GM18511 (cell line): ENCODE data around the gene KIRREL3.

Experiments
- ATAC-seq: cut with Tn5 transposase; IDR thresholded peaks from one replicate; pipeline ENCODE4 v1.9.1; 2021; ENCODE audit warnings: mild to moderate bottlenecking, moderate library complexity; ENCODE audit not compliant: unreplicated experiment

Gene KIRREL3

GRCh38 chr11:126611438-126611837 lies 389.1 kb downstream of the KIRREL3 start:
- no peak for ATAC-seq

DNA sequence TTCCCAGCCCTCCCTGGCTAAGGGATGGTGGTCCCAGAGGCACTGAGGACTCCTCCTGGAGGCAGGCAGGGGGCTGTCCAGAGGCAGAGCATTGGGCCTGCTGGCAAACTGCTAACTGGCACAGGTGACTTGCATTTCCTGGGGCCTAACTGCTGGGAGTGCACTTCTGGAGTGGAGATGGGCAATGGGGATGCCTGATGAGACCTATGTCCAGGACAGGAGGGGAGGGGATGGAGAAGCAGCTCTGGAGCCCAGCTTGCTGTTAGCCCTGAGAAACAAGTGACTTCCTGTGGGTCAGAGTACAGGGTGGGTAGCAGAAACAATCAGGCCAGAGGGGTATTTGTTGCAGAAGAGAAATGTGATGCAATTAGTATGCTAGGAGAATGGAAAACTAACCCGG lies 391.9 kb downstream of the KIRREL3 start:
- ATAC-seq = no peak

- ATAC-seq = no peak
Observed at GRCh38 chr11:126607776-126608541, 392.6 kb downstream of the KIRREL3 start.

DNA sequence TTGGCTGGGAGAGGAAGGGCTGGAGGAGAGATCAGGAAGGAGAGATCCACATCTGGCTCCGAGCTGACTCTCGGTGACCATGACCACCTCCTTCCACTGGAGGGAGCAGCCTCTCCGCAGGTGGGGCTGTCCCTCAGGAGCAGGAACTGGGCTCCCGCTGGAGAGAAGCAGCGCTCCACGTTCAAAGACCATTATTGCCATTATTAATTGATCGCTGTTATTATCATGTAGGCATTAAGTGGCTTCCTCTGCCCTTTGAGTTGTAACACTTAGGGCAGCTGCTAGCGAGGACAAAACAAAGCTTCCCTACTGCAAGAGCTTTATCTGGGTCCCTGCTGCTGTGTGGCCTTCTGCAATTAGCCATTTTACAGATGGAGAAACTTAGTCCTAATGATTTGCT lies 393.2 kb downstream of the KIRREL3 start:
- no peak for ATAC-seq

DNA sequence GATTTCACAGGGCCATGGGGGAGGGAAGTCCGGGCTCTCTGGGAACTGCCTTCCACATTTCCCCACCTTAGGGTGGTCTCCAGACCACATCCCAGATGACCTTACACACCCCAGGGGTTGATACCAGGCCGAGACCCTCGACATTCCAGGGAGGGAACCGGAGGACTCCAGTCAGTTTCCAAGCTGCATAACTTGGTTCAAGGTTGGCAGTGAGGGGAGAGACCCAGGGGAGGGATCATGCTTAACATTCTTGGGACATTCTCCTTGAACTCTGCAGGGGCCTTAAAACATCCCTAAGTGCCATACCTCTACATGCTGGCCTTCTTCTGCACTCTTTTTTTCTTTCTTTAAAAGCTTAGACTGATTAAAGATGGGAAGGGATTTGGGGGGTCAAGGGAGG lies 394.1 kb downstream of the KIRREL3 start:
- no peak for ATAC-seq

DNA sequence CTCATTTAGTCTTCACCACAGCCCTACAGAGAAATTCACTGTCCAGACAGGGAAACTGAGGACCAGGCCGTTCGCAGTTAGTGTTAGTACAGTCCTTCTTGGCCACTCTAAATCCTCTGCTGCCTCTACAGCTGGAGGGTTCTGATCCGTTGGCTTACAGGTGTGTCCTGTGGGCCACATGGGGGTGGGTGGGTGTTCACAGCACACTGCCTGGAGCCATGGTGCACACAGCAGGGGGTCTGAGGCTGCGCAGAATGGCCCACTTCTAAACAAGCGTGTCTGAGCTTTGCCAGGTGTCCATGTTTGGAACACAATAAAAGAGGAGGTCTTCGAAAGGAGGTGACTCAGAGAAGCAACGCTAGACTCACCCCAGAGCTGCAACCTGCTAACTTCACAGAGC lies 396.1 kb downstream of the KIRREL3 start:
- no peak for ATAC-seq

DNA sequence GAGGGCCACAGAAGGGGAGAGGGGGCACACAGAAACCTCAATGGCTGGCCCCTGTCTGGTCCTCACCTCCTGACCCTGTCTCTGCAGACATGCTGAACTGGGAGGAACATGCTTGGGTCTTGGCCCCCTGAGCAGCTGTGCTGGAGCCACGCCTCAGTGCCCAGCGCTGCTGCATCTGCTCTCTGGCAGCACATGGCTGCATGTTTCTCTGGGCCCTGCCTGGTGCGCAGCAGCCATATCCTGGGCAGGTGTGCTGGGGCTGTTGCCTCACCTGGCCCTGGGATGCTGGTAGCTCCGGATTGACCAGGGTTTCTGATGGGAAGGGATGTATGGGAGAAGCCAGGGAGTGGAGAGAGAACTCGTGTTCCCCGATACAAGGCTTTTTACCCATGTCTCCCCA lies 397.1 kb downstream of the KIRREL3 start:
- ATAC-seq = no peak

DNA sequence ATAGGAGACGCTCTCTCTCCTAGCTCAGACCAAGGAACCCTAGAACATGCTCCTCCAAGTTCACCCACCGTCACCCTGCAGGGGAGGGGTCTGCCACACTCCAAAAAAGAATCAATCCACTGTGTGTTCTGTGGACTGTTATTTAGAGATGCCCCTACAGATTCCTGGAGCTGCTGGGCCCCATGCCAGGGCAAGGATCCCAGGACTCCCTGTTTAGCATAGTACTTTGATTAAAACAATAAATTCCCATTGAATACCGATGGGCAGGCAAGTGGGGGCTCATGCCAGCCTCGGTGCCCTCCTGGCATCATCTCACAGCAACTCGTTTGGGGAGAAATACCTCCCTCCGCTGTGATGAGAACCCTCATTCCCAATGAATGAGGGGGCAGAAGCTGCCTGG lies 397.6 kb downstream of the KIRREL3 start:
- no peak for ATAC-seq

DNA sequence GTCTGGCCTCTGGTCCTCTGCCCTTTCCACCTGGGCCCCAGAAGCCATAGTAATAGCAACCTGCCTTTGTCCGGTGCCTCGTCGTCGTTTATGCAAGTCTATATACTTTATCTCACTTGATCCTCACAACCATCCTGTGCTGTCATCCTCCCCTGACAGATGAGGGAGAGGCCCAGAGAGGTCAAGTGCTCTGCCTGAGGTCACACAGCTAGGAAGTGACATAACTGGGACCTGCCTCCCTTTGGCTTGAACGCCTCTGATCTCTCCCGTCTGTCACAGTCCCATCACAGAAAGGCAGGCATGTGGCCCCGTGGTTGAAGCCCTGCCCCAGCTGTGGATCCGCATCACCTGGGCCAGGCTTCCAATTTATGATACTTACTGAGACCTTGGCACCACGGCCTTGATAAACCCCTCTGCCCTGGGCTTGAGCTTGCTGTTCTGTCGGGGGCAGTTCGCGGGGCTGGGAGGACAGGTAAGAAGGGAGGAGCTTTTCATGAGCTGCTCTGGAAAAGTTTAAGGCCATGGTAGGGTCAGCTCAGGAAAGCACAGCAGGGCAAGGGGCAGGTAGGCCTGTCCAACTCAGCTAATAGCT lies 398.1 kb downstream of the KIRREL3 start:
- ATAC-seq = no peak

GRCh38 chr11:126601550-126602215 lies 398.9 kb downstream of the KIRREL3 start:
- no peak for ATAC-seq

DNA sequence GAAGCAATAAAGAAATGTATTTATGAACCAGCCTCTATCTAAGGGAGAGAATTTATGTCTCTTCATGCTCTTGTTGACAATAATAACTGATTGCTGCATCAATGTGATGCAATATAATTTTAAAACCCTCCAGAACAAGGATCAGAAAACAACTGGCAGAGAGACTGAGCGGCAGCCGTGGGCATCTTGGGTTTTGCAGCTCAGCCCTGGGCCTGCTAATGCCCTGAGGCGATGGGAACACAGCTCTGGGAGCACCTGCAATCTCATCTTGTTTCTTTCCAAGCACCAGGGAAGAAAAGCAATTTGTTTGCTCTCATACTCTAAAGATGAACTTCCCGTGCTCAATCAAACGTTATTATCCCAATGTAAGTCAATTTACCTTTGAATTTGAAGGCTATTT lies 399.4 kb downstream of the KIRREL3 start:
- ATAC-seq = no peak

GRCh38 chr11:126599217-126599897 lies 401.2 kb downstream of the KIRREL3 start:
- no peak for ATAC-seq

- ATAC-seq = no peak
Observed at GRCh38 chr11:126598344-126599216, 402.0 kb downstream of the KIRREL3 start.

DNA sequence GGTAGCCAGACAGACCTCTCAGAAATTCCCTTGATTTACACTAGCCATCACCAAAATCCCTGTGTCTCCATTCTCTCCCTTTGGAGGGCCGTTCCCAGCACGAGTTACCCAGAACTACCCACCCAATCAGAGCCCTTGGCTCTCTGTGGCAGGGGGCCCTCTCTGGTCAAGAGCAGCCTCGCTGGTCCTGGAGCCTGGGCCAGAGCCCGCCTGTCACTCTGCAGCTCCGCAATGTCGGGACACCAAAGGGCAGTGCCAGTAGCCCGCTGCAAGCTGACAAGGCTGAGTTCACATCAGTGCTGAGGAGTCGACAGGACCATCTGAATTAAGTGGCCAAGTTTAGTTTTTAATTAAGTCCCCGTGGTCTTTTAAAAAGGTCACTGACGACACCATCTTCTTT lies 403.5 kb downstream of the KIRREL3 start:
- no peak for ATAC-seq

DNA sequence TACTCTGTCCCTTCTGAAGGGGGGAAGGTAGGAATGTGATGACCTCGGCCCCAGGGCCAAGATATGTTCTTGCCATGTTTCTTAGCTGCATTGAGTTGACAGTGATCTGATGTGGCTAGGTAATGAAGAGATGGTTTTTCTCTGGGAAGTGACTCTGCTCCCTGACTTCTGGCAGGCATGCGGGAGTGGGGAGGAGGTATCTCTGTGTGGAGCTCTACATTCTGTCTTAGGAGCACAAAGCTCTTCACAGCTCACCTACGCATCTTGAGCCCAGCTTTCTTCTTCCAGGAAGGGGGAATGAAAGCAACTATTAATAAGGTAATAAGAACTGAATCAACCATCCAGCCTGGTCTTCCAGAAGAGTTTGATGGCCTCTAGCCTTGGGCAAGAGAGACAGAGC lies 404.1 kb downstream of the KIRREL3 start:
- ATAC-seq = no peak

- ATAC-seq = no peak
Observed at GRCh38 chr11:126595560-126595959, 405.0 kb downstream of the KIRREL3 start.

GRCh38 chr11:126594921-126595367 lies 405.6 kb downstream of the KIRREL3 start:
- no peak for ATAC-seq

DNA sequence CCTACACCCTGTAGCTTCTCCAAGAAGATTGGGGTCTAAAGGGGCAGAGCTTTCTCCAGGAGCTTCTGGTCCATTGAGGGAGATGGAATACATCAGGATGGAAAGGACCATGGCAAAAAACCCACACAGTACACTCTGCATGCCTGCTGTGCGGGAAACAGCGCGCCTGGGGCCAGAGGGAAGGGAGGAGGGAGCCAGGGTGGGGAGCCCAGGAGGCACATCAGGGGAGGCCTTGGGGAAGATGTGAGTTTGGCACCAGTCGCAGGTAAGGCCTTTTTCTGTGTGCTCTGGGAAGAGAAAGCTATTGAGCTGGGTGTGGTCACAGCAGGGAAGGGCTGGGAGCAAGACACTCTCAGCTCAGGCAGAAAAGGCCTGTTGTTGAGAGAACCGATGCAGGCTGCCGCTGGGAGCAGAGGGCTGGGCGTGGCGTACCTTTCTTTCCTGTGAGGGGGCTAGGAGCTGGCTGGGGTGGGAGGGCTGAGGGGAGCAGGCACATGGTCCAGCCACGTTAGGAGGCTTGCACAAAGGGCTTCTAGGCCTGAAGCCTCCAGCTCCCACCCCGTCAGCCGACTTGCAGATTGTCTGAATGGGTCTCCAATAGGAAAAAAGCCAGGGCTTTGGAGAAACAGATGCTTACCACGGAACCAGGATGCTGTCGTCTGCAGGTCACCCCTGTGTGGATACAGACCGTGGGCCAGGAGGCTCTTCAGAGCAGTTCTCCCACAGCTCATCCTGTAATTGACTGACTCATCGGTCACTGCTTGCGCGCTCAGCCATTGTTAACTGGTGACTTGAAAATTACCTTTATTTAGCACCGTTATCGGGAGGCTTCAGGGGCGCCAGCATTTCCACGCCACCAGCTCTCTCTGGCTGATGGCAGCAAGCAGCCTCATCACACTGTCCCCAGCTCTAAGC lies 407.8 kb downstream of the KIRREL3 start:
- ATAC-seq = no peak

- no peak for ATAC-seq
Observed at GRCh38 chr11:126591966-126592489, 408.5 kb downstream of the KIRREL3 start.
